Measurements from ENCODE around the gene PYCARD. TPM values are rescaled to one million over a fixed set of nuclear protein-coding genes. Genes with fewer than 3 reads are reported as not detected.
"Not testable (repeated sequence)": the region's sequence is repeated elsewhere in the genome, so short reads cannot be mapped to it uniquely, and the experiment has no call there.

The PYCARD gene
- total and polyA plus RNA-seq, 2 donors from 2014 or later, result 14.8 to 26.5 TPM

DNA sequence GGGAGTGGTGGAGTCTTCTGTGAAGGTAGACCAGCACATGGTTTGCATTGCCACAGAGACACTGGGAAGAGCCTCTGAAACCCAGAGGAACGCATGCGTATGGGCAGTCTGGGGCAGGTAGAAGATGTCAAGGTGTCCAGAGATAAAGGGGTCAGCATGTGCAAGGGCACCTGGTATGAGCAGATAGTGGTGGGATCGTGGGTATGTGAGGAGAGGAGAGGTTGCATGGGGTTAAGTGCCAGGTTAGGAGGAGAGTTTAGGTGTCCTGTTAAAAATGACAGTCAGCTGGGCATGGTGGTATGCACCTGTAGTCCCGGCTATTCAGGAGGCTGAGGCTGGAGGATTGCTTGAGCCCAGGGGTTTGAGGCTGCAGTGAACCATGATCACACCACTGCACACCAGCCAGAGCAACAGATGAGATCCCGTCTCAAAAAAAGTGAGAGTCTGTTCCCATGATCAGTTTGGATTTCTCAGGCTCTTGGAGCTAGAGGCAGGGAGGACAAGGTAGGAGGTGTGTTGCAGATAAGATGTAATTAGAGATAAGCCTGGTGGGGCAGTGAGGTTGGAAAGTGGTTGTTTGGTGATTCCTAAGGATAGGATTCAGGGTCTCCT lies 3.0 kb downstream of the PYCARD start:
- no peak for FAIRE-seq
- intact Hi-C loops (cut with DNase I), result no loop called here
- Histone ChIP-seq H3K27ac (ENCODE audit: low read depth in 2 of 2, low read length in 2 of 2) (no peak overlapping the region), H3K27me3 (ENCODE audit: control insufficient read depth, insufficient read depth, low read length) (no peaks in the 10 kb centered on the region), H3K4me3 (ENCODE audit: low read length in 3 of 3) (no peak overlapping the region), H3K36me3 (ENCODE audit: control insufficient read depth in 2 of 3, insufficient read depth in 3 of 3, low read length in 3 of 3) (peaks cover 6 to 7% (median 6%) of the 10 kb centered on the region in 3 donors), H3K9me3 (ENCODE audit: control insufficient read depth in 2 of 3, insufficient read depth in 1 of 3, low read length in 3 of 3) (no peaks in the 10 kb centered on the region), H3K9ac (ENCODE audit: low read length in 3 of 3) (no peak overlapping the region), H3K4me1 (ENCODE audit: control insufficient read depth in 2 of 3, insufficient read depth in 2 of 3, low read depth in 1 of 3, low read length in 3 of 3) (peaks cover 0 to 12% (median 0%) of the 10 kb centered on the region in 3 donors)
- no peak for DNase-seq
- TF ChIP-seq, protein P1, sequence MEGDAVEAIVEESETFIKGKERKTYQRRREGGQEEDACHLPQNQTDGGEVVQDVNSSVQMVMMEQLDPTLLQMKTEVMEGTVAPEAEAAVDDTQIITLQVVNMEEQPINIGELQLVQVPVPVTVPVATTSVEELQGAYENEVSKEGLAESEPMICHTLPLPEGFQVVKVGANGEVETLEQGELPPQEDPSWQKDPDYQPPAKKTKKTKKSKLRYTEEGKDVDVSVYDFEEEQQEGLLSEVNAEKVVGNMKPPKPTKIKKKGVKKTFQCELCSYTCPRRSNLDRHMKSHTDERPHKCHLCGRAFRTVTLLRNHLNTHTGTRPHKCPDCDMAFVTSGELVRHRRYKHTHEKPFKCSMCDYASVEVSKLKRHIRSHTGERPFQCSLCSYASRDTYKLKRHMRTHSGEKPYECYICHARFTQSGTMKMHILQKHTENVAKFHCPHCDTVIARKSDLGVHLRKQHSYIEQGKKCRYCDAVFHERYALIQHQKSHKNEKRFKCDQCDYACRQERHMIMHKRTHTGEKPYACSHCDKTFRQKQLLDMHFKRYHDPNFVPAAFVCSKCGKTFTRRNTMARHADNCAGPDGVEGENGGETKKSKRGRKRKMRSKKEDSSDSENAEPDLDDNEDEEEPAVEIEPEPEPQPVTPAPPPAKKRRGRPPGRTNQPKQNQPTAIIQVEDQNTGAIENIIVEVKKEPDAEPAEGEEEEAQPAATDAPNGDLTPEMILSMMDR (IDR thresholded peaks at IDR 0.05; ENCODE audit: borderline replicate concordance, extremely low read depth, insufficient read depth), result no peak

DNA sequence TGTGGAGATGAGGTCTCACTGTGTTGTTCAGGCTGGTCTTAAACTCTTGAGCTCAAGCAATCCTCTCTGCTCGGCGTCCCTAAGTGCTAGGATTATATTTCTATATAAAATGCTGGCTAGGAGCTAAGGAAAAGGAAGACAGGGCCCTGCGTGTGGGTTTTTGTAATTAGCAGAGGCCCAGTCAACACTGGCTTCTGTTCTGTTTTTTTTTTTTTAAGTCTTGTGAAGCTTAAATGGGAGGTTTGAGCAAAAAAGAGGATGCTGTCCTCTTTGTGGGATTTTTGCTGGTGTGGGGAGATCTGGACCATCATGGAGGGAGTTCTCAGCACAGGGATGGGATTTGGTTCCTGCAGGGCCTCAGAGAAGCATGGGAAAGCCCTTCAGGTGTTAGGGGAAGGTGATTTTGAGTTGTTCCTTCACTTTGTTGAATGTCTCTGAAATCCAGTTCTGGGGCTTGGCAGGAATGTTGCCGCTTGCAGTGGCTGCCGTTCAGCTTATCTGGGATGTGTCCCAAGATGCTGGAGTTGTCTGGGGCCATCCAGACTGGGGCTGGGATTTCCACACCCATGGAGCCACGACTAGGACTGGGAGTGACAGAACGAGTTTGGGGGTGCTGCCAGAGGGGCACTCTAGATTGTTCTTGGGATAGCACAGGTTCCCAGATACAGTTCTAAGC lies 4.2 kb downstream of the PYCARD start:
- FAIRE-seq (no peak), DNase-seq (no peak)
- no peak overlapping the region for H3K9ac ChIP-seq (ENCODE audit: low read length in 3 of 3)
- H3K36me3 ChIP-seq (ENCODE audit: control insufficient read depth in 2 of 3, insufficient read depth in 3 of 3, low read length in 3 of 3), result peaks cover 8 to 12% (median 9%) of the 10 kb centered on the region in 3 donors
- no peak overlapping the region for H3K4me3 ChIP-seq (ENCODE audit: low read length in 3 of 3)
- no peaks in the 10 kb centered on the region for H3K27me3 ChIP-seq (ENCODE audit: control insufficient read depth, insufficient read depth, low read length)
- no peaks in the 10 kb centered on the region for H3K9me3 ChIP-seq (ENCODE audit: control insufficient read depth in 2 of 3, insufficient read depth in 1 of 3, low read length in 3 of 3)
- H3K4me1 ChIP-seq (ENCODE audit: control insufficient read depth in 2 of 3, insufficient read depth in 2 of 3, low read depth in 1 of 3, low read length in 3 of 3), result peaks cover 0 to 12% (median 0%) of the 10 kb centered on the region in 3 donors
- TF ChIP-seq, protein P1 (IDR thresholded peaks at IDR 0.05; ENCODE audit: borderline replicate concordance, extremely low read depth, insufficient read depth), result no peak
- H3K27ac ChIP-seq (ENCODE audit: low read depth in 2 of 2, low read length in 2 of 2), result no peak overlapping the region
- intact Hi-C loops (cut with DNase I), result no loop called here

DNA sequence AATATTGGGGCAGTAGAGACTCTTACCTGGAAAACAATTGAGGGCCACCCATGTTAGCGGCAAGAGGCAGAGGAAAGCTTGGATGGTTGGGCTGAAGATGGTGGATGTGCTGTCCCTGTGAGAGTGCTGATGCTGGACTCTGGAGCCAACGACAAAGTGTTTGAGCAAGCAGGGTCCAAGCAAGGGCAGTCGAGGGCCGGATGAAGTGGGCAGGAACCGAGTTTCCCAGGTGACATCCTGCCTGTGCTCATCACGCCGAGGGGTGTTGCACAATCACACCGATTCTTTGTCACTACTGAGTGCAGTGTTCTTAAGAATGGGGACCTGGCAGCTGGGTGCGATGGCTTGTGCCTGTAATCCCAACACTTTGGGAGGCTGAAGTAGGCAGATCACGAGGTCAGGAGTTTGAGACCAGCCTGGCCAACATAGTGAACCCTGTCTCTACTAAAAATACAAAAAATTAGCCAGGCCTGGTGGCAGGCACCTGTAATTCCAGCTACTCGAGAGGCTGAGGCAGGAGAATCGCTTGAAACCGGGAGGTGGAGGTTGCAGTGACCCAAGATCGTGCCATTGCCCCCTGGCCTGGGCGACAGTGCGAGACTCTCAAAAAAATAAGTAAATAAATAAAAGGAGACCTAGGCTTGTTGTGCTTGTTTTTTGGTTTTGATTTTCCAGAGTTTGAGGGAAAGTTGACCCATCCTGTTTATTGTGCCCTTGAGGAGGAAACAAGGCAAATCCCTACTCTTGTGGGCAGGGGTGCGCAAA lies 6.1 kb downstream of the PYCARD start:
- H3K4me3 ChIP-seq (ENCODE audit: low read length in 3 of 3), result no peak overlapping the region
- no peak overlapping the region for H3K27ac ChIP-seq (ENCODE audit: low read depth in 2 of 2, low read length in 2 of 2)
- no peak for DNase-seq
- H3K27me3 ChIP-seq (ENCODE audit: control insufficient read depth, insufficient read depth, low read length), result no peaks in the 10 kb centered on the region
- H3K36me3 ChIP-seq (ENCODE audit: control insufficient read depth in 2 of 3, insufficient read depth in 3 of 3, low read length in 3 of 3), result peaks cover 11 to 24% (median 20%) of the 10 kb centered on the region in 3 donors
- H3K9me3 ChIP-seq (ENCODE audit: control insufficient read depth in 2 of 3, insufficient read depth in 1 of 3, low read length in 3 of 3), result no peaks in the 10 kb centered on the region
- intact Hi-C loops (cut with DNase I), result no loop called here
- no peak overlapping the region for H3K9ac ChIP-seq (ENCODE audit: low read length in 3 of 3)
- FAIRE-seq, result no peak
- TF ChIP-seq, protein P1 (IDR thresholded peaks at IDR 0.05; ENCODE audit: borderline replicate concordance, extremely low read depth, insufficient read depth), result no peak
- peaks cover 0 to 6% (median 0%) of the 10 kb centered on the region in 3 donors for H3K4me1 ChIP-seq (ENCODE audit: control insufficient read depth in 2 of 3, insufficient read depth in 2 of 3, low read depth in 1 of 3, low read length in 3 of 3)

DNA sequence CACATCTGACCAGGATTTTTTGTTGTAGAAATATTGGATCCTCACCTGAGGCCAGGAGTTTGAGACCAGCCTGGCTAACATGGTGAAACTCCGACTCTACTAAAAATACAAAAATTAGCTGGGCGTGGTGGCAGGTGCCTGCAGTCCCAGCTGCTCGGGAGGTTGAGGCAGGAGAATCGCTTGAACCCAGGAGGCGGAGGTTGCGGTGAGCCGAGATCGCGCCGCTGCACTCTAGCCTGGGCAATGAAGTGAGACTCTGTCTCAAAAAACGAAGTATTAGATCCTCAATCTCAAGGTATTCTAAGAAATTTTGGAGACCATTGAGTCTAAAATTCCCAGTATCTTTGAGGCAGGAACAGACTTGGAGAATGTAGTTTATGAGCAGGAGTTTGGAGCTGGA lies 6.7 kb downstream of the PYCARD start:
- H3K4me3 ChIP-seq (ENCODE audit: low read length in 3 of 3); DNase-seq; FAIRE-seq; H3K9me3 ChIP-seq (ENCODE audit: control insufficient read depth in 2 of 3, insufficient read depth in 1 of 3, low read length in 3 of 3); H3K4me1 ChIP-seq (ENCODE audit: control insufficient read depth in 2 of 3, insufficient read depth in 2 of 3, low read depth in 1 of 3, low read length in 3 of 3); H3K27ac ChIP-seq (ENCODE audit: low read depth in 2 of 2, low read length in 2 of 2); intact Hi-C loops (cut with DNase I); H3K9ac ChIP-seq (ENCODE audit: low read length in 3 of 3); H3K27me3 ChIP-seq (ENCODE audit: control insufficient read depth, insufficient read depth, low read length): not testable (repeated sequence)
- peaks cover 13 to 27% (median 27%) of the 10 kb centered on the region in 3 donors for H3K36me3 ChIP-seq (ENCODE audit: control insufficient read depth in 2 of 3, insufficient read depth in 3 of 3, low read length in 3 of 3)

Measured in kidney (tissue), 14 donors.